HepG2 (cell line): ENCODE data around the gene SLCO4A1. TPM values are rescaled to one million over a fixed set of nuclear protein-coding genes. Genes with fewer than 3 reads are reported as not detected.
A peak's percentile ranks its signal among the peaks of the same experiment; 100 is the strongest.

Source experiments
- CAMTA2 ChIP-seq: sonication (generic); formaldehyde crosslinking; IDR thresholded peaks from 2 replicates; pipeline ENCODE4 v1.4.0; 2020; ENCODE audit warnings: mild to moderate bottlenecking, missing genetic modification reagents, borderline replicate concordance
- CBFB ChIP-seq: sonication (generic); formaldehyde crosslinking; IDR thresholded peaks from 2 replicates; pipeline ENCODE4 v1.4.0; 2020; ENCODE audit warnings: missing genetic modification reagents
- ETS1 ChIP-seq: sonication (generic); formaldehyde crosslinking; IDR thresholded peaks from 2 replicates; pipeline ENCODE4 v1.4.0; 2020; ENCODE audit warnings: missing genetic modification reagents
- FOXP4 ChIP-seq: sonication (generic); formaldehyde crosslinking; IDR thresholded peaks from 2 replicates; pipeline ENCODE4 v1.4.0; 2020; ENCODE audit warnings: missing genetic modification reagents
- GATA4 ChIP-seq: sonication (generic); IDR thresholded peaks from 2 replicates; pipeline ENCODE4 v1.6.1; 2016; ENCODE audit warnings: antibody characterized with exemption, low read depth, borderline replicate concordance
- HBP1 ChIP-seq: IDR thresholded peaks from 2 replicates; pipeline ENCODE4 v1.6.1; 2016; ENCODE audit warnings: low read depth, control low read depth
- HNF1A ChIP-seq, 2 experiments: sonication (generic) in 1 of 2; formaldehyde crosslinking in 1 of 2; IDR thresholded peaks; 2 replicates each; pipeline versions ENCODE4 v1.4.0 to v1.6.1; 2016 to 2020; ENCODE audit warnings: borderline replicate concordance in 1 of 2, low read depth in 1 of 2, mild to moderate bottlenecking in 1 of 2, missing genetic modification reagents in 1 of 2
- ISX ChIP-seq: sonication (generic); formaldehyde crosslinking; conservative IDR thresholded peaks from 2 replicates; pipeline ENCODE4 v1.5.0; 2020; ENCODE audit warnings: missing genetic modification reagents
- JARID2 ChIP-seq: sonication (generic); formaldehyde crosslinking; IDR thresholded peaks from 2 replicates; pipeline ENCODE4 v1.8.1; 2023; ENCODE audit warnings: missing genetic modification reagents, inconsistent platforms; ENCODE audit not compliant: insufficient replicate concordance
- MEIS1 ChIP-seq: sonication (generic); formaldehyde crosslinking; IDR thresholded peaks from 2 replicates; pipeline ENCODE4 v1.9.0; 2021; ENCODE audit warnings: mild to moderate bottlenecking, missing genetic modification reagents, moderate library complexity, borderline replicate concordance
- POLR2AphosphoS5 ChIP-seq: IDR thresholded peaks from 2 replicates; pipeline ENCODE4 v1.6.1; 2012; ENCODE audit warnings: low read depth, low read length
- TP53 ChIP-seq: sonication (generic); formaldehyde crosslinking; conservative IDR thresholded peaks from 2 replicates; pipeline ENCODE4 v1.4.0; 2020; ENCODE audit warnings: missing genetic modification reagents
- U2AF2 ChIP-seq: fragments of 200-400 bp; formaldehyde crosslinking; IDR thresholded peaks from 2 replicates; pipeline ENCODE4 v1.6.1; 2017; ENCODE audit warnings: low read depth, mild to moderate bottlenecking, low read length
- ZBTB42 ChIP-seq: sonication (generic); formaldehyde crosslinking; IDR thresholded peaks from 2 replicates; pipeline ENCODE4 v1.5.0; 2020; ENCODE audit warnings: mild to moderate bottlenecking, missing genetic modification reagents
- ZBTB7B ChIP-seq: sonication (generic); formaldehyde crosslinking; IDR thresholded peaks from 2 replicates; pipeline ENCODE4 v1.4.0; 2020; ENCODE audit warnings: missing genetic modification reagents
- ZMYM3 ChIP-seq: sonication (generic); formaldehyde crosslinking; IDR thresholded peaks from 2 replicates; pipeline ENCODE4 v1.5.1; 2020; ENCODE audit warnings: mild to moderate bottlenecking, missing genetic modification reagents
- ZNF263 ChIP-seq: sonication (generic); formaldehyde crosslinking; IDR thresholded peaks from 2 replicates; pipeline ENCODE4 v1.4.0; 2020; ENCODE audit warnings: missing genetic modification reagents
- ZNF460 ChIP-seq: sonication (generic); formaldehyde crosslinking; IDR thresholded peaks from 2 replicates; pipeline ENCODE4 v1.5.1; 2020; ENCODE audit warnings: missing genetic modification reagents, mild to moderate bottlenecking, borderline replicate concordance
- ZNF557 ChIP-seq: sonication (generic); formaldehyde crosslinking; IDR thresholded peaks from 2 replicates; pipeline ENCODE4 v1.4.0; 2020; ENCODE audit warnings: missing genetic modification reagents
- ZNF790 ChIP-seq: sonication (generic); formaldehyde crosslinking; IDR thresholded peaks from 2 replicates; pipeline ENCODE4 v1.8.0; 2022; ENCODE audit warnings: missing genetic modification reagents, mild to moderate bottlenecking, borderline replicate concordance
- polyA plus RNA-seq, 8 experiments: library from polyadenylated mRNA; depleted of rRNA in 3 of 8; stranded (reverse) in 7 of 8; unstranded in 1 of 8; fragments of >200 nt; fragmentation: Illumina TruSeq in 4 of 8; extraction: Trizol in 4 of 8; gene quantifications; 2 replicates each; pipeline versions ENCODE4 v1.2.1 to v1.2.3, GENCODE V29; 2011 to 2016; ENCODE audit warnings: low read depth in 4 of 8, missing spikeins in 1 of 8, mixed read lengths in 1 of 8; ENCODE audit not compliant: insufficient read depth in 1 of 8
- total RNA-seq, 5 experiments: library from RNA; depleted of rRNA; stranded (reverse); fragments of >200 nt; fragmentation: Illumina TruSeq; extraction: Trizol; gene quantifications; 2 replicates each; pipeline ENCODE4 v1.2.3, GENCODE V29; 2016; ENCODE audit warnings: low read depth in 1 of 5

The SLCO4A1 gene
- total and polyA plus RNA-seq, 2 of the 13 experiments (the other 11 are each of a cell fraction or from before 2014, with no cell fraction given): 55.5 to 112 TPM

GRCh38 chr20:62666736-62667529 lies 24.6 kb downstream of the SLCO4A1 start (continued):
- TF ChIP-seq CAMTA2 (CRISPR knock-in tag): no peak; the same call in 1 of the 2 replicates
- TF ChIP-seq U2AF2: no peak; the same call in 1 of the 2 replicates
- TF ChIP-seq MEIS1: peak; percentile 87
- peak; percentile 94 for TF ChIP-seq FOXP4
- TF ChIP-seq HNF1A (IDR thresholded peaks at IDR 0.05; ENCODE audit: low read depth): 0 out of 2 replicates have a peak, but pooled peaks have one; percentile 66
- peak; percentile 91 for TF ChIP-seq HNF1A (CRISPR knock-in tag; IDR thresholded peaks at IDR 0.05; ENCODE audit: borderline replicate concordance)
- TF ChIP-seq ZNF557: no peak
- no peak for TF ChIP-seq JARID2 (CRISPR knock-in tag)
- TF ChIP-seq ISX (CRISPR knock-in tag): no peak
- no peak; the same call in 1 of the 2 replicates for TF ChIP-seq ZNF790 (CRISPR knock-in tag)
- peak; percentile 98 for TF ChIP-seq ZBTB42 (CRISPR knock-in tag)
- TF ChIP-seq ZMYM3 (CRISPR knock-in tag): no peak; the same call in 1 of the 2 replicates
- peak; percentile 62 for TF ChIP-seq CBFB (CRISPR knock-in tag)
- TF ChIP-seq ETS1: no peak
- peak; percentile 89 for TF ChIP-seq TP53 (CRISPR knock-in tag)
- TF ChIP-seq POLR2AphosphoS5: peak; percentile 24; the same call in 1 of the 2 replicates
- TF ChIP-seq ZNF263 (CRISPR knock-in tag): peak; percentile 85
- TF ChIP-seq GATA4: peak; percentile 35; the same call in 1 of the 2 replicates
- TF ChIP-seq ZBTB7B (CRISPR knock-in tag): peak; percentile 100
- TF ChIP-seq HBP1 (CRISPR knock-in tag): 0 out of 2 replicates have a peak, but pooled peaks have one; percentile 20
- no peak for TF ChIP-seq ZNF460 (CRISPR knock-in tag)
